Stimulated activated naive B cell treated with anti-CD40 and anti-IgM and Interleukin-4, amounts not matched to agents 10 μg/mL and 1 μg/mL and 100 μg/mL, for 72 hours (primary cell): Measurements from ENCODE around the gene NAIF1.
"Not testable (repeated sequence)": the region's sequence is repeated elsewhere in the genome, so short reads cannot be mapped to it uniquely, and the experiment has no call there.

Experiments used
- ATAC-seq, 2 donors: fragments of 150-1000 bp; cut with Tn5 transposase; replicated peaks; 2 replicates each; pipeline ENCODE4 v1.10.0; 2021; ENCODE audit warnings: moderate library complexity in 1 of 2
- DNase-seq: peaks from one replicate; pipeline ENCODE4 v3.0.0; 2021
- H3K27ac Mint-ChIP-seq: one replicate; pipeline ENCODE4 v1.8.0; 2022; ENCODE audit warnings: mild to moderate bottlenecking, mixed read lengths
- H3K27me3 Mint-ChIP-seq, 2 donors: one replicate each; pipeline ENCODE4 v1.8.0; 2022; ENCODE audit warnings: mixed read lengths in 2 of 2
- H3K36me3 Mint-ChIP-seq, 2 donors: one replicate each; pipeline ENCODE4 v1.8.0; 2022; ENCODE audit warnings: mixed read lengths in 2 of 2, mild to moderate bottlenecking in 1 of 2
- H3K4me1 Mint-ChIP-seq, 2 donors: one replicate each; pipeline ENCODE4 v1.8.0; 2022; ENCODE audit warnings: mixed read lengths in 2 of 2, mild to moderate bottlenecking in 1 of 2
- H3K4me3 Mint-ChIP-seq, 2 donors: one replicate each; pipeline ENCODE4 v1.8.0; 2022; ENCODE audit warnings: mild to moderate bottlenecking in 2 of 2, mixed read lengths in 2 of 2, moderate library complexity in 1 of 2
- H3K9me3 Mint-ChIP-seq, 2 donors: one replicate each; pipeline ENCODE4 v1.8.0; 2022; ENCODE audit warnings: mixed read lengths in 2 of 2, mild to moderate bottlenecking in 1 of 2

NAIF1 gene

GRCh38 chr9:128084746-128085145, 17.6 kb upstream of the NAIF1 start:
- no peak overlapping the region for H3K27ac Mint-ChIP-seq

GRCh38 chr9:128082151-128082550, 15.0 kb upstream of the NAIF1 start:
- Mint-ChIP-seq H3K27me3 (no peaks in the 10 kb centered on the region), H3K36me3 (peaks cover 28 to 51% of the 10 kb centered on the region in 2 donors), H3K9me3 (no peaks in the 10 kb centered on the region), H3K27ac (peak overlapping the region; percentile 63), H3K4me3 (peak overlapping the region; percentile 32 to 70), H3K4me1 (peaks cover 34 to 60% of the 10 kb centered on the region in 2 donors)
- peak; percentile 44 to 54 for ATAC-seq
- DNase-seq: no peak

More at GRCh38 chr9:128084746-128085145, 17.6 kb upstream of the NAIF1 start:
- no peak for DNase-seq
- peaks cover 22 to 53% of the 10 kb centered on the region in 2 donors for H3K36me3 Mint-ChIP-seq
- no peaks in the 10 kb centered on the region for H3K9me3 Mint-ChIP-seq
- peaks cover 25 to 55% of the 10 kb centered on the region in 2 donors for H3K4me1 Mint-ChIP-seq
- H3K4me3 Mint-ChIP-seq: no peak overlapping the region
- ATAC-seq: no peak
- H3K27me3 Mint-ChIP-seq: no peaks in the 10 kb centered on the region

- DNase-seq: no peak
- Mint-ChIP-seq H3K4me3 (peak overlapping the region in 1 of 2 donors; percentile 16), H3K27me3 (no peaks in the 10 kb centered on the region), H3K36me3 (peaks cover 28 to 56% of the 10 kb centered on the region in 2 donors), H3K4me1 (peaks cover 38 to 63% of the 10 kb centered on the region in 2 donors), H3K9me3 (no peaks in the 10 kb centered on the region), H3K27ac (peak overlapping the region; percentile 77)
- ATAC-seq: no peak
These were observed 13.9 kb upstream of the NAIF1 start for GRCh38 chr9:128081056-128081455.

GRCh38 chr9:128080206-128080605, 13.1 kb upstream of the NAIF1 start:
- Mint-ChIP-seq H3K4me1 (peaks cover 38 to 64% of the 10 kb centered on the region in 2 donors), H3K27ac (no peak overlapping the region), H3K9me3 (no peaks in the 10 kb centered on the region), H3K27me3 (no peaks in the 10 kb centered on the region), H3K36me3 (peaks cover 28 to 50% of the 10 kb centered on the region in 2 donors), H3K4me3 (no peak overlapping the region)
- DNase-seq (no peak), ATAC-seq (no peak)

- Mint-ChIP-seq H3K4me1 (peaks cover 42 to 68% of the 10 kb centered on the region in 2 donors), H3K9me3 (no peaks in the 10 kb centered on the region), H3K27ac (peak overlapping the region; percentile 42), H3K4me3 (peak overlapping the region; percentile 29 to 39), H3K27me3 (no peaks in the 10 kb centered on the region), H3K36me3 (peaks cover 25 to 48% of the 10 kb centered on the region in 2 donors)
- DNase-seq (no peak), ATAC-seq (peak; percentile 31 to 45)
These were observed 11.6 kb upstream of the NAIF1 start for GRCh38 chr9:128078504-128079434.

GRCh38 chr9:128077847-128078503, 10.9 kb upstream of the NAIF1 start:
- Mint-ChIP-seq H3K4me1 (peaks cover 44 to 73% of the 10 kb centered on the region in 2 donors), H3K27ac (peak overlapping the region; percentile 37), H3K9me3 (no peaks in the 10 kb centered on the region), H3K4me3 (peak overlapping the region in 1 of 2 donors; percentile 25), H3K36me3 (peaks cover 25 to 47% of the 10 kb centered on the region in 2 donors), H3K27me3 (no peaks in the 10 kb centered on the region)
- ATAC-seq (peak; percentile 51 to 52), DNase-seq (no peak)

- no peak for DNase-seq
- peaks cover 38 to 74% of the 10 kb centered on the region in 2 donors for H3K4me1 Mint-ChIP-seq
These were observed 6.2 kb upstream of the NAIF1 start for GRCh38 chr9:128073253-128073886.

GRCh38 chr9:128072144-128073021, 5.3 kb upstream of the NAIF1 start:
- peak; percentile 49 to 55 for ATAC-seq
- no peaks in the 10 kb centered on the region for H3K9me3 Mint-ChIP-seq
- peak overlapping the region; percentile 85 for H3K27ac Mint-ChIP-seq
- DNase-seq: peak; percentile 84
- H3K4me3 Mint-ChIP-seq: peak overlapping the region; percentile 57 to 64
- H3K27me3 Mint-ChIP-seq: no peaks in the 10 kb centered on the region
- H3K4me1 Mint-ChIP-seq: peaks cover 31 to 64% of the 10 kb centered on the region in 2 donors
- peaks cover 15 to 28% of the 10 kb centered on the region in 2 donors for H3K36me3 Mint-ChIP-seq

More at GRCh38 chr9:128073253-128073886, 6.2 kb upstream of the NAIF1 start:
- peak overlapping the region; percentile 56 to 59 for H3K4me3 Mint-ChIP-seq
- no peaks in the 10 kb centered on the region for H3K27me3 Mint-ChIP-seq
- peaks cover 20 to 35% of the 10 kb centered on the region in 2 donors for H3K36me3 Mint-ChIP-seq
- H3K9me3 Mint-ChIP-seq: no peaks in the 10 kb centered on the region
- H3K27ac Mint-ChIP-seq: peak overlapping the region; percentile 85
- ATAC-seq: no peak

GRCh38 chr9:128071475-128071874, 4.4 kb upstream of the NAIF1 start:
- not testable (repeated sequence) for DNase-seq, H3K9me3 Mint-ChIP-seq, ATAC-seq, H3K27me3 Mint-ChIP-seq
- peaks cover 15 to 20% of the 10 kb centered on the region in 2 donors for H3K36me3 Mint-ChIP-seq
- peaks cover 27 to 58% of the 10 kb centered on the region in 2 donors for H3K4me1 Mint-ChIP-seq
- H3K4me3 Mint-ChIP-seq: peak overlapping the region; percentile 64 to 97
- H3K27ac Mint-ChIP-seq: peak overlapping the region; percentile 85

GRCh38 chr9:128070874-128071273, 3.8 kb upstream of the NAIF1 start:
- DNase-seq: no peak
- Mint-ChIP-seq H3K4me3 (peak overlapping the region; percentile 64 to 97), H3K27ac (peak overlapping the region; percentile 81), H3K36me3 (peaks cover 15 to 22% of the 10 kb centered on the region in 2 donors), H3K4me1 (peaks cover 33 to 58% of the 10 kb centered on the region in 2 donors), H3K9me3 (no peaks in the 10 kb centered on the region), H3K27me3 (no peaks in the 10 kb centered on the region)
- no peak for ATAC-seq

GRCh38 chr9:128068386-128069205, 1.5 kb upstream of the NAIF1 start:
- no peaks in the 10 kb centered on the region for H3K9me3 Mint-ChIP-seq
- H3K27ac Mint-ChIP-seq: peak overlapping the region; percentile 94
- no peaks in the 10 kb centered on the region for H3K27me3 Mint-ChIP-seq
- H3K36me3 Mint-ChIP-seq: peaks cover 14 to 24% of the 10 kb centered on the region in 2 donors
- DNase-seq: no peak
- peak; percentile 4 for ATAC-seq
- peak overlapping the region; percentile 97 to 99 for H3K4me3 Mint-ChIP-seq
- H3K4me1 Mint-ChIP-seq: peaks cover 32 to 53% of the 10 kb centered on the region in 2 donors

- Mint-ChIP-seq H3K27me3 (no peaks in the 10 kb centered on the region), H3K36me3 (peaks cover 19 to 31% of the 10 kb centered on the region in 2 donors), H3K4me1 (peaks cover 36 to 53% of the 10 kb centered on the region in 2 donors), H3K4me3 (peak within 1 kb of the TSS; percentile 97 to 99), H3K9me3 (no peaks in the 10 kb centered on the region), H3K27ac (peak within 1 kb of the TSS; percentile 94)
- DNase-seq (peak; percentile 100), ATAC-seq (peak; percentile 74 to 80)
These were observed 695 bp upstream of the NAIF1 start, which contains the start of gene SLC25A25 for GRCh38 chr9:128067645-128068385. Gene SLC25A25 (plus strand): TSS chr9:128068232. CDS start chr9:128068320, 88 bp downstream.
